Liver (tissue), 3 donors: Measurements from ENCODE around the gene PDZRN4.

Experiments
- FOXA1 ChIP-seq: IDR thresholded peaks from 2 replicates; pipeline ENCODE4 v1.6.1; 2016; ENCODE audit warnings: antibody characterized with exemption
- JUND ChIP-seq, 2 donors: IDR thresholded peaks; 2 replicates each; pipeline ENCODE4 v1.6.1; 2016; ENCODE audit warnings: antibody characterized with exemption in 2 of 2
- RAD21 ChIP-seq, 2 donors: IDR thresholded peaks; 2 replicates each; pipeline ENCODE4 v1.6.1; 2016; ENCODE audit warnings: antibody characterized with exemption in 2 of 2, mild to moderate bottlenecking in 2 of 2
- RXRA ChIP-seq, 2 donors: IDR thresholded peaks; 2 replicates each; pipeline ENCODE4 v1.6.1; 2017 to 2018; ENCODE audit warnings: antibody characterized with exemption in 2 of 2, mild to moderate bottlenecking in 1 of 2
- TAF1 ChIP-seq: conservative IDR thresholded peaks from 2 replicates; pipeline ENCODE4 v1.6.1; 2016; ENCODE audit warnings: antibody characterized with exemption, mild to moderate bottlenecking
- YY1 ChIP-seq: IDR thresholded peaks from 2 replicates; pipeline ENCODE4 v1.6.1; 2016; ENCODE audit warnings: antibody characterized with exemption, mild to moderate bottlenecking
- TF ChIP-seq, protein P1 (sequence below): fragments of 150-350 bp; IDR thresholded peaks from 2 replicates; pipeline ENCODE4 v1.5.1; 2017; ENCODE audit warnings: improper control_type of control experiment, low read depth, low read length; ENCODE audit not compliant: missing input control
- TF ChIP-seq, protein P2 (sequence below): IDR thresholded peaks from 2 replicates; pipeline ENCODE4 v1.6.1; 2016; ENCODE audit warnings: antibody characterized with exemption
- TF ChIP-seq, protein P3 (sequence below): IDR thresholded peaks from 2 replicates; pipeline ENCODE4 v1.6.1; 2016; ENCODE audit warnings: antibody characterized with exemption
- TF ChIP-seq, protein P4 (sequence below): IDR thresholded peaks from 2 replicates; pipeline ENCODE4 v1.6.1; 2016; ENCODE audit warnings: antibody characterized with exemption
- donor health status: healthy.
- donor health status: healthy.

DNA sequence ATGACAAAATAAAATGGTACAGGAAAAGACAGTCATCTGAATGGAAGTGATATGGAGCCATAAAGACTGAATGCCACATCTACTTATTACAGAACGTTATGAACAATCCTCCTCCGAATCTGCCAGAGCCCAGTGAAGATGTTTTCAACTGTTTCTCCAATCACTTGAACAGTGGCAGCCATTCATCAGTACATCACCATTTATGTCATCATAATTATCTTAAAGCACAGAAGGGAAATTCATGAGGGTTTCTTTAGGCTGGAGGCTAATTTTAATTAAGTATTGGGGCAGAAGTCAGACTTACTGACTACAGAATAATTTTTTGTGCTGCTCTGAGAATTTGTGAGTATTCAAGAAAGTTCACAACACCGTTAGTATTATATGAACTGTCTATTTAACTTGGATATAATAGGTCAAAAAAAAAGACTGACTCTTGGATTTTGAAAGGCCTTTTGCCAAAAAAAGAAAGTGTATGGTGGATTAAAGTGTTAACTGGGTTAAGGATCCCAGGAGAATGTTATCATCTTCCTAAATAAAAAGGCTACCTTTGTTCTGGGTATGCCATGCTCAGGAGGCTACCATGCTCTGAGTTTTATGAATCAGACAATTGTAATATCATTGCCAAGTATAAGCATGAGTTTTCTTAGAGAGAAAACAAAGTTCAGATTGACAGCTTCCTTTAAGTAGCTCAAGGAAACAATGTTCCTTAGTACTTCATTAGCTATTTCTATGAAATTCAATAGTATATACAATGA is 40.1 kb downstream of the PDZRN4 start:
- TF ChIP-seq, protein P1, sequence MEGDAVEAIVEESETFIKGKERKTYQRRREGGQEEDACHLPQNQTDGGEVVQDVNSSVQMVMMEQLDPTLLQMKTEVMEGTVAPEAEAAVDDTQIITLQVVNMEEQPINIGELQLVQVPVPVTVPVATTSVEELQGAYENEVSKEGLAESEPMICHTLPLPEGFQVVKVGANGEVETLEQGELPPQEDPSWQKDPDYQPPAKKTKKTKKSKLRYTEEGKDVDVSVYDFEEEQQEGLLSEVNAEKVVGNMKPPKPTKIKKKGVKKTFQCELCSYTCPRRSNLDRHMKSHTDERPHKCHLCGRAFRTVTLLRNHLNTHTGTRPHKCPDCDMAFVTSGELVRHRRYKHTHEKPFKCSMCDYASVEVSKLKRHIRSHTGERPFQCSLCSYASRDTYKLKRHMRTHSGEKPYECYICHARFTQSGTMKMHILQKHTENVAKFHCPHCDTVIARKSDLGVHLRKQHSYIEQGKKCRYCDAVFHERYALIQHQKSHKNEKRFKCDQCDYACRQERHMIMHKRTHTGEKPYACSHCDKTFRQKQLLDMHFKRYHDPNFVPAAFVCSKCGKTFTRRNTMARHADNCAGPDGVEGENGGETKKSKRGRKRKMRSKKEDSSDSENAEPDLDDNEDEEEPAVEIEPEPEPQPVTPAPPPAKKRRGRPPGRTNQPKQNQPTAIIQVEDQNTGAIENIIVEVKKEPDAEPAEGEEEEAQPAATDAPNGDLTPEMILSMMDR: no peak
- TF ChIP-seq RAD21 (IDR thresholded peaks at IDR 0.05): no peak
- TF ChIP-seq JUND (IDR thresholded peaks at IDR 0.05): no peak
- no peak for TF ChIP-seq TAF1
- no peak for TF ChIP-seq RXRA (IDR thresholded peaks at IDR 0.05)
- TF ChIP-seq, protein P2, sequence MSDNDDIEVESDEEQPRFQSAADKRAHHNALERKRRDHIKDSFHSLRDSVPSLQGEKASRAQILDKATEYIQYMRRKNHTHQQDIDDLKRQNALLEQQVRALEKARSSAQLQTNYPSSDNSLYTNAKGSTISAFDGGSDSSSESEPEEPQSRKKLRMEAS: no peak
- no peak for TF ChIP-seq FOXA1
- TF ChIP-seq, protein P3, sequence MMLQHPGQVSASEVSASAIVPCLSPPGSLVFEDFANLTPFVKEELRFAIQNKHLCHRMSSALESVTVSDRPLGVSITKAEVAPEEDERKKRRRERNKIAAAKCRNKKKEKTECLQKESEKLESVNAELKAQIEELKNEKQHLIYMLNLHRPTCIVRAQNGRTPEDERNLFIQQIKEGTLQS: no peak
- TF ChIP-seq, protein P4, sequence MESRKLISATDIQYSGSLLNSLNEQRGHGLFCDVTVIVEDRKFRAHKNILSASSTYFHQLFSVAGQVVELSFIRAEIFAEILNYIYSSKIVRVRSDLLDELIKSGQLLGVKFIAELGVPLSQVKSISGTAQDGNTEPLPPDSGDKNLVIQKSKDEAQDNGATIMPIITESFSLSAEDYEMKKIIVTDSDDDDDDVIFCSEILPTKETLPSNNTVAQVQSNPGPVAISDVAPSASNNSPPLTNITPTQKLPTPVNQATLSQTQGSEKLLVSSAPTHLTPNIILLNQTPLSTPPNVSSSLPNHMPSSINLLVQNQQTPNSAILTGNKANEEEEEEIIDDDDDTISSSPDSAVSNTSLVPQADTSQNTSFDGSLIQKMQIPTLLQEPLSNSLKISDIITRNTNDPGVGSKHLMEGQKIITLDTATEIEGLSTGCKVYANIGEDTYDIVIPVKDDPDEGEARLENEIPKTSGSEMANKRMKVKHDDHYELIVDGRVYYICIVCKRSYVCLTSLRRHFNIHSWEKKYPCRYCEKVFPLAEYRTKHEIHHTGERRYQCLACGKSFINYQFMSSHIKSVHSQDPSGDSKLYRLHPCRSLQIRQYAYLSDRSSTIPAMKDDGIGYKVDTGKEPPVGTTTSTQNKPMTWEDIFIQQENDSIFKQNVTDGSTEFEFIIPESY: no peak
- TF ChIP-seq YY1: no peak
